SKM-1 treated with dmso at 0.1 percent for 144 hours (cell line): ENCODE data around the gene FUNDC2.
A peak's percentile ranks its signal among the peaks of the same experiment; 100 is the strongest.
"Not testable (repeated sequence)": the region's sequence is repeated elsewhere in the genome, so short reads cannot be mapped to it uniquely, and the experiment has no call there.

ENCODE experiments used
- DNase-seq: peaks from one replicate; lab custom pipeline; 2025; ENCODE audit not compliant: unreplicated experiment; lab: John Stamatoyannopoulos, UW

Gene FUNDC2

GRCh38 chrX:155026727-155027508 lies at the start of gene FUNDC2:
TSS of gene FUNDC2 (plus strand) at chrX:155026844. CDS start at chrX:155026939, 95 bp downstream.
- DNase-seq: peak; percentile 78

- DNase-seq: peak; percentile 46
These were observed 47.0 kb upstream of the FUNDC2 start for GRCh38 chrX:154979629-154980028.

GRCh38 chrX:154980330-154981115 lies 46.1 kb upstream of the FUNDC2 start:
- peak; percentile 50 for DNase-seq

GRCh38 chrX:154981116-154981411 lies 45.6 kb upstream of the FUNDC2 start:
- no peak for DNase-seq

GRCh38 chrX:154986826-154987575 lies 39.6 kb upstream of the FUNDC2 start:
- DNase-seq: no peak

GRCh38 chrX:154987940-154988339 lies 38.7 kb upstream of the FUNDC2 start:
- DNase-seq: no peak

- DNase-seq: no peak
These were observed 37.9 kb upstream of the FUNDC2 start for GRCh38 chrX:154988719-154989118.

- no peak for DNase-seq
These were observed 36.1 kb upstream of the FUNDC2 start for GRCh38 chrX:154990496-154990895.

- DNase-seq: no peak
These were observed 35.6 kb upstream of the FUNDC2 start for GRCh38 chrX:154991039-154991438.

GRCh38 chrX:154991476-154991875 lies 35.2 kb upstream of the FUNDC2 start:
- DNase-seq: no peak

GRCh38 chrX:154998204-154998880 lies 28.3 kb upstream of the FUNDC2 start:
- DNase-seq: no peak

- no peak for DNase-seq
These were observed 25.8 kb upstream of the FUNDC2 start for GRCh38 chrX:155000841-155001240.

GRCh38 chrX:155001873-155002272 lies 24.8 kb upstream of the FUNDC2 start:
- DNase-seq: no peak

GRCh38 chrX:155005190-155005589 lies 21.5 kb upstream of the FUNDC2 start:
- DNase-seq: no peak

GRCh38 chrX:155006379-155006778 lies 20.3 kb upstream of the FUNDC2 start:
- not testable (repeated sequence) for DNase-seq

- not testable (repeated sequence) for DNase-seq
These were observed 19.6 kb upstream of the FUNDC2 start for GRCh38 chrX:155006913-155007671.

GRCh38 chrX:155008578-155008977 lies 18.1 kb upstream of the FUNDC2 start:
- not testable (repeated sequence) for DNase-seq

GRCh38 chrX:155009994-155010472 lies 16.6 kb upstream of the FUNDC2 start:
- DNase-seq: no peak

- DNase-seq: no peak
These were observed 6.1 kb upstream of the FUNDC2 start for GRCh38 chrX:155020591-155020990.

GRCh38 chrX:155022585-155022984 lies 4.1 kb upstream of the FUNDC2 start, which contains the start of gene F8:
TSS of gene F8 (minus strand) at chrX:155022723. CDS start at chrX:155022552, 171 bp downstream.
- no peak for DNase-seq
